HepG2 (cell line): ENCODE measurements around the gene METTL26. TPM values are rescaled to one million over a fixed set of nuclear protein-coding genes. Genes with fewer than 3 reads are reported as not detected.

ENCODE experiments used
- ATAC-seq: fragments of 200-7000 bp; cut with Tn5 transposase; 3 replicates; pipeline ENCODE4 v1.9.1; 2020; ENCODE audit warnings: mild to moderate bottlenecking, moderate library complexity
- BruUV-seq: library from RNA; stranded (reverse); fragments of 400-500 nt; replicated peaks from 2 replicates; lab custom pipeline; 2021; lab: Mats Ljungman, UMichigan
- CTCF ChIA-PET: fragments of 300-600 bp; formaldehyde crosslinking; extraction: SDS; loops from one replicate; lab custom pipeline; 2021; ENCODE audit warnings: low total read pairs, inconsistent platforms, low intra/inter-chr PET ratio; lab: Yijun Ruan, JAX
- POLR2A ChIA-PET: fragments of 350-600 bp; sonication (Branson Sonifier 250); formaldehyde crosslinking; loops from one replicate; lab custom pipeline; 2020; ENCODE audit warnings: antibody characterized with exemption, inconsistent platforms; lab: Yijun Ruan, JAX
- DNase-seq: peaks from one replicate; pipeline ENCODE4 v3.0.0-alpha.2; 2015; ENCODE audit warnings: low spot score
- FAIRE-seq: peaks from 3 replicates; lab custom pipeline; 2011; peaks lifted over from hg19 to GRCh38; lab: Jason Lieb, UNC
- H2AFZ ChIP-seq: one replicate; pipeline ENCODE4 v1.6.1; 2011; ENCODE audit warnings: low read length, inconsistent platforms
- H3K27ac ChIP-seq: fragments of 300-600 bp; 3 replicates; pipeline ENCODE4 v1.8.0; 2011; ENCODE audit warnings: mixed run types, mild to moderate bottlenecking, mixed read lengths, low read length, inconsistent platforms; ENCODE audit not compliant: insufficient read depth; ENCODE audit errors: extremely low read length
- H3K27me3 ChIP-seq, 2 experiments: fragments of 200-600 bp in 1 of 2; 2 replicates in 1 of 2; 3 replicates in 1 of 2; pipeline versions ENCODE4 v1.6.0 to v1.8.0; 2011; ENCODE audit warnings: low read length in 2 of 2, mild to moderate bottlenecking in 2 of 2, moderate library complexity in 2 of 2, inconsistent platforms in 1 of 2; ENCODE audit not compliant: insufficient read depth in 2 of 2, control insufficient read depth in 1 of 2
- H3K36me3 ChIP-seq, 2 experiments: fragments of 200-600 bp in 1 of 2; replicated peaks in 1 of 2; 2 replicates in 1 of 2; 3 replicates in 1 of 2; pipeline versions ENCODE4 v1.5.1 to v1.8.0; 2011; ENCODE audit warnings: low read length in 2 of 2, inconsistent platforms in 1 of 2; ENCODE audit not compliant: insufficient read depth in 2 of 2, control insufficient read depth in 1 of 2
- H3K4me1 ChIP-seq: 2 replicates; pipeline ENCODE4 v1.5.1; 2012; ENCODE audit warnings: low read length, inconsistent platforms; ENCODE audit not compliant: insufficient read depth
- H3K4me2 ChIP-seq: 2 replicates; pipeline ENCODE4 v1.6.0; 2011; ENCODE audit warnings: low read depth, low read length, inconsistent platforms
- H3K4me3 ChIP-seq, 3 experiments: fragments of 200-600 bp in 1 of 3; sonication (generic), shearing (Covaris generic) in 1 of 3; replicated peaks in 1 of 3; 2 replicates each; pipeline ENCODE4 v1.5.1; 2011 to 2016; ENCODE audit warnings: low read length in 3 of 3, inconsistent platforms in 2 of 3, low read depth in 2 of 3, mild to moderate bottlenecking in 2 of 3, control low read depth in 1 of 3, mixed read lengths in 1 of 3; ENCODE audit not compliant: insufficient read depth in 1 of 3
- H3K79me2 ChIP-seq: one replicate; pipeline ENCODE4 v1.6.1; 2011; ENCODE audit warnings: low read length, inconsistent platforms; ENCODE audit not compliant: insufficient read depth
- H3K9ac ChIP-seq: 2 replicates; pipeline ENCODE4 v1.6.0; 2011; ENCODE audit warnings: mild to moderate bottlenecking, low read depth, low read length, inconsistent platforms; ENCODE audit not compliant: insufficient read depth
- H3K9me3 ChIP-seq: 2 replicates; pipeline ENCODE4 v1.5.1; 2012; ENCODE audit warnings: mild to moderate bottlenecking, low read length
- H4K20me1 ChIP-seq: 2 replicates; pipeline ENCODE4 v1.6.0; 2011; ENCODE audit warnings: inconsistent platforms, mild to moderate bottlenecking, low read length, moderate library complexity; ENCODE audit not compliant: insufficient read depth
- DDIT3 ChIP-seq: sonication (generic); formaldehyde crosslinking; IDR thresholded peaks from 2 replicates; pipeline ENCODE4 v1.4.0; 2020; ENCODE audit warnings: mild to moderate bottlenecking, missing genetic modification reagents
- HMGA1 ChIP-seq: sonication (generic); formaldehyde crosslinking; conservative IDR thresholded peaks from 2 replicates; pipeline ENCODE4 v1.4.0; 2020; ENCODE audit warnings: missing genetic modification reagents
- PATZ1 ChIP-seq: sonication (generic); formaldehyde crosslinking; IDR thresholded peaks from 2 replicates; pipeline ENCODE4 v1.4.0; 2020; ENCODE audit warnings: missing genetic modification reagents
- POLR2A ChIP-seq, 2 experiments: IDR thresholded peaks; 2 replicates each; pipeline ENCODE4 v1.6.1; 2011; ENCODE audit warnings: low read depth in 2 of 2, low read length in 2 of 2, mild to moderate bottlenecking in 1 of 2, moderate library complexity in 1 of 2; ENCODE audit not compliant: insufficient read depth in 1 of 2
- SETDB1 ChIP-seq: sonication (generic); formaldehyde crosslinking; IDR thresholded peaks from 2 replicates; pipeline ENCODE4 v1.5.1; 2020; ENCODE audit warnings: missing genetic modification reagents, mild to moderate bottlenecking, borderline replicate concordance
- SMARCE1 ChIP-seq: fragments of 450-650 bp; IDR thresholded peaks from 2 replicates; pipeline ENCODE4 v1.6.1; 2017; ENCODE audit warnings: borderline replicate concordance
- TCF12 ChIP-seq, 2 experiments: fragments of 450-650 bp in 1 of 2; sonication (generic) in 1 of 2; formaldehyde crosslinking in 1 of 2; IDR thresholded peaks; 2 replicates each; pipeline versions ENCODE4 v1.6.1 to v1.8.0; 2017 to 2022; ENCODE audit warnings: antibody characterized with exemption in 1 of 2, mild to moderate bottlenecking in 1 of 2, missing genetic modification reagents in 1 of 2, moderate library complexity in 1 of 2
- ZBTB37 ChIP-seq: sonication (generic); formaldehyde crosslinking; IDR thresholded peaks from 2 replicates; pipeline ENCODE4 v1.4.0; 2020; ENCODE audit warnings: mild to moderate bottlenecking, missing genetic modification reagents
- ZBTB49 ChIP-seq: sonication (generic); formaldehyde crosslinking; IDR thresholded peaks from 2 replicates; pipeline ENCODE4 v1.4.0; 2020; ENCODE audit warnings: missing genetic modification reagents, borderline replicate concordance
- ZBTB8A ChIP-seq: sonication (generic); formaldehyde crosslinking; IDR thresholded peaks from 2 replicates; pipeline ENCODE4 v1.4.0; 2020; ENCODE audit warnings: mild to moderate bottlenecking, low read depth, missing genetic modification reagents, borderline replicate concordance
- ZNF235 ChIP-seq: sonication (generic); formaldehyde crosslinking; IDR thresholded peaks from 2 replicates; pipeline ENCODE4 v1.8.1; 2023; ENCODE audit warnings: mild to moderate bottlenecking, missing genetic modification reagents, borderline replicate concordance
- ZNF251 ChIP-seq: sonication (generic); formaldehyde crosslinking; IDR thresholded peaks from 2 replicates; pipeline ENCODE4 v1.9.0; 2021; ENCODE audit warnings: mild to moderate bottlenecking, missing genetic modification reagents
- ZNF740 ChIP-seq: sonication (generic); formaldehyde crosslinking; IDR thresholded peaks from 2 replicates; pipeline ENCODE4 v1.4.0; 2020; ENCODE audit warnings: missing genetic modification reagents
- ZNF841 ChIP-seq: sonication (generic); formaldehyde crosslinking; IDR thresholded peaks from 2 replicates; pipeline ENCODE4 v1.8.1; 2023; ENCODE audit warnings: missing genetic modification reagents, borderline replicate concordance
- ZNF850 ChIP-seq: sonication (generic); formaldehyde crosslinking; conservative IDR thresholded peaks from 2 replicates; pipeline ENCODE4 v1.9.0; 2021; ENCODE audit warnings: mild to moderate bottlenecking, missing genetic modification reagents
- WGBS: methylation state at CpG from one replicate; pipeline ENCODE4 v1.1.6; 2017; ENCODE audit warnings: low lambda C conversion rate; 5-methylcytosine and 5-hydroxymethylcytosine counted together
- in situ Hi-C: cut with HindIII; loops from 2 replicates; pipeline ENCODE4 v1.10.0; 2017; ENCODE audit warnings: low pct_unique_long_range_greater_than_20kb; ENCODE audit not compliant: extremely low pct_ligation_motif_present
- intact Hi-C: fragments of 100-400 bp; cut with micrococcal nuclease; formaldehyde crosslinking; loops from one replicate; pipeline ENCODE4 v1.10.0; 2022; ENCODE audit not compliant: unreplicated experiment
- polyA plus RNA-seq, 8 experiments: library from polyadenylated mRNA; depleted of rRNA in 3 of 8; stranded (reverse) in 7 of 8; unstranded in 1 of 8; fragments of >200 nt; fragmentation: Illumina TruSeq in 4 of 8; extraction: Trizol in 4 of 8; gene quantifications; 2 replicates each; pipeline versions ENCODE4 v1.2.1 to v1.2.3, GENCODE V29; 2011 to 2016; ENCODE audit warnings: low read depth in 4 of 8, missing spikeins in 1 of 8, mixed read lengths in 1 of 8; ENCODE audit not compliant: insufficient read depth in 1 of 8
- total RNA-seq, 5 experiments: library from RNA; depleted of rRNA; stranded (reverse); fragments of >200 nt; fragmentation: Illumina TruSeq; extraction: Trizol; gene quantifications; 2 replicates each; pipeline ENCODE4 v1.2.3, GENCODE V29; 2016; ENCODE audit warnings: low read depth in 1 of 5

Gene METTL26
- total and polyA plus RNA-seq, 2 of the 13 experiments (the other 11 are each of a cell fraction or from before 2014, with no cell fraction given), result 65.5 to 70.1 TPM

- Histone ChIP-seq H2AFZ (no peak overlapping the region), H3K27me3 (no peaks in the 10 kb centered on the region), H3K27ac (no peak overlapping the region), H3K4me3 (no peak overlapping the region), H3K9ac (no peak overlapping the region), H3K4me2 (no peak overlapping the region), H4K20me1 (no peaks in the 10 kb centered on the region), H3K4me1 (peaks cover 1% of the 10 kb centered on the region), H3K36me3 (peaks cover 2 to 3% of the 10 kb centered on the region in 2 experiments; a peak in 1 of 5 replicates), H3K79me2 (no peaks in the 10 kb centered on the region), H3K9me3 (no peaks in the 10 kb centered on the region)
- no CpG with 5 or more reads among the region's 20 CpGs for WGBS
- CTCF ChIA-PET, result interaction anchor here (1.3 kb wide), 1 partner anchor 8 kb away, joined by 4 read pairs; the partner anchor contains the start of gene RHOT2
- DNase-seq, result no peak
- no peak for TF ChIP-seq SETDB1 (CRISPR knock-in tag)
- TF ChIP-seq ZNF850 (CRISPR knock-in tag), result no peak
- no peak for TF ChIP-seq SMARCE1
- TF ChIP-seq ZNF841, result no peak
- no peak for TF ChIP-seq ZNF251 (CRISPR knock-in tag)
- no peak for TF ChIP-seq POLR2A (IDR thresholded peaks at IDR 0.05; ENCODE audit: insufficient read depth in 1 of 2, low read depth in 2 of 2, low read length in 2 of 2)
- no peak for TF ChIP-seq PATZ1
- no peak for TF ChIP-seq HMGA1 (CRISPR knock-in tag)
- TF ChIP-seq ZNF740 (CRISPR knock-in tag), result no peak
- TF ChIP-seq TCF12 (IDR thresholded peaks at IDR 0.05), result no peak
- no peak for TF ChIP-seq TCF12 (CRISPR knock-in tag; IDR thresholded peaks at IDR 0.05)
- TF ChIP-seq DDIT3 (CRISPR knock-in tag), result no peak
- TF ChIP-seq ZBTB37 (CRISPR knock-in tag), result no peak
- TF ChIP-seq ZBTB49 (CRISPR knock-in tag), result no peak
- TF ChIP-seq ZNF235 (CRISPR knock-in tag), result no peak
- no peak for TF ChIP-seq ZBTB8A (CRISPR knock-in tag)
- no TSS peak for BruUV-seq
- intact Hi-C loops (no loop called here), in situ Hi-C loops (no loop called here)
- no peak for FAIRE-seq
- POLR2A ChIA-PET, result no interaction called here
- ATAC-seq, result no peak
Observed at GRCh38 chr16:659618-660017, 23.5 kb upstream of the METTL26 start.
